ENCODE measurements around the gene TWIST2. TPM values are rescaled to one million over a fixed set of nuclear protein-coding genes. Genes with fewer than 3 reads are reported as not detected.

TWIST2 gene
- total RNA-seq, 4 donors from 2014 or later = 10.4 to 30.1 (median 20.8) TPM

GRCh38 chr2:238941262-238941792 is 93.4 kb downstream of the TWIST2 start:
- intact Hi-C loops (cut with DNase I) = no loop called here
- DNase-seq = no peak
- no peak for TF ChIP-seq POLR2A (IDR thresholded peaks at IDR 0.05)
- no peak for TF ChIP-seq CTCF (IDR thresholded peaks at IDR 0.05)
- no peaks in the 10 kb centered on the region for H3K4me1 ChIP-seq
- H3K4me3 ChIP-seq (replicated peaks in 1 of 3) = no peak overlapping the region
- no peaks in the 10 kb centered on the region for H3K36me3 ChIP-seq
- H3K27me3 ChIP-seq = no peaks in the 10 kb centered on the region
- 83% methylated on average over 6 to 7 of the region's 7 CpGs for WGBS, 2 donors
- no peak overlapping the region for H3K27ac ChIP-seq
- no peaks in the 10 kb centered on the region for H3K9me3 ChIP-seq

- no peak for DNase-seq
- 88 to 94% methylated on average over 12 to 18 of the region's 19 CpGs for WGBS, 2 donors
- Histone ChIP-seq H3K27me3 (no peaks in the 10 kb centered on the region), H3K27ac (no peak overlapping the region), H3K4me3 (replicated peaks in 1 of 3) (no peak overlapping the region), H3K9me3 (no peaks in the 10 kb centered on the region), H3K4me1 (no peaks in the 10 kb centered on the region), H3K36me3 (no peaks in the 10 kb centered on the region)
- no peak for TF ChIP-seq POLR2A (IDR thresholded peaks at IDR 0.05)
- TF ChIP-seq CTCF (IDR thresholded peaks at IDR 0.05) = no peak
- intact Hi-C loops (cut with DNase I) = no loop called here
Observed at GRCh38 chr2:238942080-238942725, 94.3 kb downstream of the TWIST2 start.

- 70 to 72% methylated on average over 13 of the region's 13 CpGs for WGBS, 2 donors
- intact Hi-C loops (cut with DNase I) = no loop called here
- no peak for TF ChIP-seq POLR2A (IDR thresholded peaks at IDR 0.05)
- no peak for TF ChIP-seq CTCF (IDR thresholded peaks at IDR 0.05)
- DNase-seq = no peak
- Histone ChIP-seq H3K27me3 (no peaks in the 10 kb centered on the region), H3K4me1 (no peaks in the 10 kb centered on the region), H3K27ac (no peak overlapping the region), H3K9me3 (no peaks in the 10 kb centered on the region), H3K4me3 (replicated peaks in 1 of 3) (no peak overlapping the region), H3K36me3 (no peaks in the 10 kb centered on the region)
Observed at GRCh38 chr2:238942726-238943300, 94.9 kb downstream of the TWIST2 start.

GRCh38 chr2:238943338-238944067 is 95.6 kb downstream of the TWIST2 start:
- H3K9me3 ChIP-seq = no peaks in the 10 kb centered on the region
- no peak overlapping the region for H3K27ac ChIP-seq
- intact Hi-C loops (cut with DNase I) = no loop called here
- TF ChIP-seq POLR2A (IDR thresholded peaks at IDR 0.05) = no peak
- no peak for TF ChIP-seq CTCF (IDR thresholded peaks at IDR 0.05)
- H3K4me1 ChIP-seq = no peaks in the 10 kb centered on the region
- 84 to 85% methylated on average over 14 of the region's 14 CpGs for WGBS, 2 donors
- H3K4me3 ChIP-seq (replicated peaks in 1 of 3) = no peak overlapping the region
- DNase-seq = no peak
- H3K27me3 ChIP-seq = no peaks in the 10 kb centered on the region
- no peaks in the 10 kb centered on the region for H3K36me3 ChIP-seq

All from thyroid gland (tissue), 4 donors.